IMR-90 (cell line): Measurements from ENCODE around the gene MTERF1.

ENCODE experiments used
- BHLHE40 ChIP-seq: fragments of 150-350 bp; IDR thresholded peaks from 2 replicates; pipeline ENCODE4 v1.6.1; 2016; ENCODE audit warnings: mild to moderate bottlenecking, low read depth, low read length
- CHD1 ChIP-seq: IDR thresholded peaks from 2 replicates; pipeline ENCODE4 v1.6.1; 2012; ENCODE audit warnings: low read depth, low read length, improper control_type of control experiment
- CTCF ChIP-seq: conservative IDR thresholded peaks from 2 replicates; pipeline ENCODE4 v1.5.1; 2012; ENCODE audit warnings: mild to moderate bottlenecking, low read depth, low read length, improper control_type of control experiment
- MAFK ChIP-seq: IDR thresholded peaks from 2 replicates; pipeline ENCODE4 v1.6.1; 2012; ENCODE audit warnings: low read depth, low read length, improper control_type of control experiment
- MAZ ChIP-seq: IDR thresholded peaks from 2 replicates; pipeline ENCODE4 v1.6.1; 2012; ENCODE audit warnings: low read depth, mild to moderate bottlenecking, low read length, improper control_type of control experiment, moderate library complexity, borderline replicate concordance
- POLR2A ChIP-seq: IDR thresholded peaks from 2 replicates; pipeline ENCODE4 v1.6.1; 2012; ENCODE audit warnings: mild to moderate bottlenecking, low read depth, low read length
- RAD21 ChIP-seq: IDR thresholded peaks from 2 replicates; pipeline ENCODE4 v1.6.1; 2012; ENCODE audit warnings: low read length, improper control_type of control experiment
- RCOR1 ChIP-seq: IDR thresholded peaks from 2 replicates; pipeline ENCODE4 v1.6.1; 2012; ENCODE audit warnings: mild to moderate bottlenecking, low read length, improper control_type of control experiment; ENCODE audit not compliant: insufficient replicate concordance
- RFX5 ChIP-seq: IDR thresholded peaks from 2 replicates; pipeline ENCODE4 v1.8.0; 2012; ENCODE audit warnings: low read depth, mild to moderate bottlenecking, low read length, moderate library complexity
- SMC3 ChIP-seq: fragments of 150-350 bp; IDR thresholded peaks from 2 replicates; pipeline ENCODE4 v1.6.1; 2016; ENCODE audit warnings: low read depth, mild to moderate bottlenecking, antibody characterized with exemption, low read length, moderate library complexity
- USF2 ChIP-seq: fragments of 150-350 bp; IDR thresholded peaks from 2 replicates; pipeline ENCODE4 v1.6.1; 2017; ENCODE audit warnings: mild to moderate bottlenecking, antibody characterized with exemption, low read length, low read depth

- TF ChIP-seq CTCF: no peak
- no peak for TF ChIP-seq MAFK
- no peak for TF ChIP-seq SMC3
- no peak for TF ChIP-seq POLR2A
- no peak for TF ChIP-seq BHLHE40
- TF ChIP-seq MAZ: no peak
- TF ChIP-seq USF2: no peak
- TF ChIP-seq CHD1: no peak
- TF ChIP-seq RCOR1: no peak
- TF ChIP-seq RFX5: no peak
- TF ChIP-seq RAD21: no peak
These were observed 33.3 kb downstream of the MTERF1 start for GRCh38 chr7:91847231-91847630.
